ENCODE results near the gene IL17F.

- TF ChIP-seq CTCF (IDR thresholded peaks at IDR 0.05; ENCODE audit: poor library complexity, severe bottlenecking), result no peak
- no peak for TF ChIP-seq EZH2 (IDR thresholded peaks at IDR 0.05; ENCODE audit: borderline replicate concordance, insufficient read depth, low read length, poor library complexity, severe bottlenecking)
- TF ChIP-seq EP300 (conservative IDR thresholded peaks at IDR 0.05; ENCODE audit: poor library complexity, severe bottlenecking), result no peak
- no peak for TF ChIP-seq POLR2AphosphoS5 (IDR thresholded peaks at IDR 0.05)
- no peak for TF ChIP-seq SMC3 (conservative IDR thresholded peaks at IDR 0.05; ENCODE audit: poor library complexity)
- TF ChIP-seq TAF1 (IDR thresholded peaks at IDR 0.05; ENCODE audit: low read depth), result no peak
- TF ChIP-seq RAD21 (conservative IDR thresholded peaks at IDR 0.05), result no peak
- no peak for TF ChIP-seq REST (IDR thresholded peaks at IDR 0.05; ENCODE audit: borderline replicate concordance)
- no peak for TF ChIP-seq MXI1 (conservative IDR thresholded peaks at IDR 0.05; ENCODE audit: poor library complexity, severe bottlenecking)
Measured at GRCh38 chr6:52217761-52218160, 26.5 kb downstream of the IL17F start.

Measured in neural cell (in vitro differentiated cells).